LNCAP (cell line): ENCODE results near the gene LSMEM2.

Experiments
- TF ChIP-seq, protein P1 (sequence below): fragments of 450-650 bp; IDR thresholded peaks from 2 replicates; pipeline ENCODE4 v1.5.1; 2017; ENCODE audit warnings: mild to moderate bottlenecking

LSMEM2 gene

DNA sequence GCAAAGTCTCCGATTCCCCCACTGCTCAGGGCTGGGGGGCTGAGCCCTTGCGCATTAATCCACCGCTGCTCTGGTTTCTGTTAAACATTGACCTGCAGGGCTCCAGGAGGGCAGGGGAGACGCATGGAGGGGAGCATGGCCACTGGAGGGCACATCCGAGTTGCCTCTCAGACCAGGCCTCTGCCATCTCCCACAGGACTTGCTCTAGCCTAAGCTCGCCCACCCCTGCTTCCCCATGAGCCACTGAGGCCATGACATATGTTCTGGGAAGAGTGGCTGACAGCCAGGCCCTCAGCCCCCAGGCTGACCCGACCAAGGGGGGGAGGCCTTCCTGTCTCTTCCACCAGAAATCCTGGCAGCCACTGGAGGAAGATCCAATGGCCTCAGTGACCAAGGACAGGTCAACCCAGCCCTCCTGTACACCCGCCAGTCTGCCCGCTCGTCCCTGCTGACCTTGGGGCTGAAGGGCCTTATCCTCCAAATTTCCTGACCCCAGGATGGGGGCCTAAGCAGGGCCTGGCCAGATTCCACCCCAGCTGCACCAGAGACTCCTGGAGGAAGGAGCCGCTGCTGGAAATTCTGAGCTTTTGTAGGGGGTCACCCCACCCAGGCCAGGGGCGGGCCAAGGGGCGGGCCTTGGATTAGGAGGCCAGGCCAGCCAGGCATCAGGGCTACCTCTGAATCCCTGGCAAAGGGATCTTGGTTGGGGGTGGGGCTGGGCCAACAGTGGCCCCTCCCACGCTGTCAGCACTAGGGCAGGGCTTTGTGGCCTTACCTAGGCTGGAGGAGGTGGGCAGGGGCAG, 24.3 kb downstream of the LSMEM2 start, which contains the start of gene HYAL1:
Gene HYAL1 (minus strand): TSS at position 562 of the 803 bp plus-strand sequence. CDS start 618 bp downstream, outside the sequence.
- TF ChIP-seq, protein P1, sequence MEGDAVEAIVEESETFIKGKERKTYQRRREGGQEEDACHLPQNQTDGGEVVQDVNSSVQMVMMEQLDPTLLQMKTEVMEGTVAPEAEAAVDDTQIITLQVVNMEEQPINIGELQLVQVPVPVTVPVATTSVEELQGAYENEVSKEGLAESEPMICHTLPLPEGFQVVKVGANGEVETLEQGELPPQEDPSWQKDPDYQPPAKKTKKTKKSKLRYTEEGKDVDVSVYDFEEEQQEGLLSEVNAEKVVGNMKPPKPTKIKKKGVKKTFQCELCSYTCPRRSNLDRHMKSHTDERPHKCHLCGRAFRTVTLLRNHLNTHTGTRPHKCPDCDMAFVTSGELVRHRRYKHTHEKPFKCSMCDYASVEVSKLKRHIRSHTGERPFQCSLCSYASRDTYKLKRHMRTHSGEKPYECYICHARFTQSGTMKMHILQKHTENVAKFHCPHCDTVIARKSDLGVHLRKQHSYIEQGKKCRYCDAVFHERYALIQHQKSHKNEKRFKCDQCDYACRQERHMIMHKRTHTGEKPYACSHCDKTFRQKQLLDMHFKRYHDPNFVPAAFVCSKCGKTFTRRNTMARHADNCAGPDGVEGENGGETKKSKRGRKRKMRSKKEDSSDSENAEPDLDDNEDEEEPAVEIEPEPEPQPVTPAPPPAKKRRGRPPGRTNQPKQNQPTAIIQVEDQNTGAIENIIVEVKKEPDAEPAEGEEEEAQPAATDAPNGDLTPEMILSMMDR, result no peak; the same call in 1 of the 2 replicates

DNA sequence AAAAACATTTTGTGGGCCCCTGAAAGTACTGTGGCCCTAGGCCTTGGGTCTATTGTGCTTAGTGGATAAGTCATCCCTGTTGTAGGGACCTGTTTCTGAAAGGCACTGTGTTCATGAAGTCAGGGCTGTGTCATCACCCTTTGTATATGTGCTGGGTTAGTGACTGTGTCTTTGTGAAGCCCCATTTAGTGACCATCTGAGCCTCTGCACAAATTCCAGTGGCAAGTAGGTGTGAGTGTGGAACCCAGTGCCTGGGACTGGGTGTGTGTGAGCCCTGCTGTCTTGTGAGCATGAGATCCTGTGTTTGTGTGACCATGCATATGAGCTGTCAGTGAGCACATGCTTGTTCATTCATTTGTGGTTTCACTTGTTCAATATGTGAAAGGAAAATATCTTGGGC, 25.7 kb downstream of the LSMEM2 start:
- TF ChIP-seq, protein P1, result no peak

DNA sequence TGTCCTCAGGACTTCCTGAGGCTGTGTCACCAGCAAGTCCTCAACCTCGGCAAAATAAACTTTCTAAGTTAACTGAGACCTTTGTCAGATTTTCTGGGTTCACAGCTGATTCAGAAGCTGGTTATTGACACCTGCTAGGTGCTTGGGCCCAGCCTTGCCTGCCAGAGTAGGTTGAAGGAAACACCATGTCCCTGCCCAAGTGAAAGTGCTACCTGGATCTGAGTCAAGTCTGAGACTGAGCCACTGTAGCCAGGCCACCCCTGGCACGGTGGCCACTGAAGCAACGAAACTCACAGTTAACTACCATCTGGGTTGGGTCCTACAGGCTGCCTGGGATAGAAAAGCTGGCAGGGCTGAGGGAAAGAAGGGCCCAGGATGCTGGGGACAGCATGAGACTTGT, 35.5 kb downstream of the LSMEM2 start:
- TF ChIP-seq, protein P1, result no peak

DNA sequence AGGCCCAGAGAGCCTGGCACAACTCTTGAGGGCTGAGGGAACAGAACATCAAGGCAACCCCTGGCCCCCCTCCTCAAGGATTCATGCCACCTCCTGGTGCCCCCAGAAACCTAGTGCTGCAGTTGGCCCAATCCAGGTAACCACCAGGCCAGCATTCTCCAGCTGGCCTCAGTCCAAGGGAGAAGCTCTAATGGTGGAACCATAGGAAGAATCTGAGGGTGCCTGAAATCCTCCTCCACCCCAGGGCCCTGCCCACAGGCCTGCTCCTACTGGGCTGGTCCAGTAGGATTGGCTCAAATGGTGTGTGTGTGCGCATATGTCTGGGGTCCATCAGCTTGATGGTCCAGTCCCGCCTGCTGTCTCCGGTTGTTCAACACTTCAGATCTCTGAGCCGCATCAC, 35.9 kb downstream of the LSMEM2 start:
- TF ChIP-seq, protein P1, result no peak

DNA sequence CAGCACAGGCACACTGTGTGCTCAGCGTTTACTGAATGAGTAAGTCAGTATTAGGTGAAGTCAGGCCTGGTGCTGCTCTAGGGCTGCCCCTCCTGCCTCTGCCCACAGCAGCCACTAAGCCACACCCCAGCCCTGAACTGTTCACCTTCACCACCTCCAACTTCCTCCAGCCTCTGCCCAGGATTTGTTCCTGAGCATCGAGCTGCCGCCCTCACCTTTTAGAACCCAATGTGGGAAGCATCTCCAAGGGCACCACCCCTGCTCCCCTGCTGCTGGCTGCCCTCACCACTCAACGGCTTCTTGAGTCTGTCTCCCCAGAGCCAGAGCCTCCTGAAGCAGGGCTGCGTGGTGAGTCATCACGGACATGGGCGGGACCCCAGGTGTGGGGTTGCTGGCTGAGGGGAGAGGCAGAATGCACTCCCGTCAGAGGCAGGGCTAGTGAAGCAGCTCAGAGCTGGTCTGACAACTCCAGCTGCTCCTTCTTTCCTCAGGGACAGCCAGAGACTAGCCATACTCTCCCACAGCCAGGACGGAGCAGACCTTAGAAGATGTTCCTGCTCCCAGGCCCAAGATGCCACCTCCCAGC, 37.9 kb downstream of the LSMEM2 start:
- TF ChIP-seq, protein P1, result no peak

DNA sequence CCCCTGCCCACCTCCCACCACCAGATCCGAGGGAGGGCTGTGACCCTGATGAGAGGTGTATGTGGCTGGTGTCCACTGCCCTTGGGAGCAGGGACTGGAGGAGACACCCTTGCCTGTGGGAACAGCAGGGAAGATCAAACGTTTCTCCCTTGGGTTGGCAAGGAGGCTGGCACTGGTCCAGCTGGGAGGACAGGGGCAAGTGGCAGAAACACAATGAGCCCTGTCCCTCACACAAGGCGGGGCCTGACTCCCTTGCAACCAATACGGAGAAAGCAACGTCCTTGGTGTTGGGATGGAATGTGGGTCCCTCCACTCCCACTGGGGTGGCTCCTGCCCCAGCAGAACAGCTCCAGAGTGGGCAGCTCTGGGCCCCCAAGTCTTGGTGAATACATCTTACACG, 38.4 kb downstream of the LSMEM2 start:
- TF ChIP-seq, protein P1, result no peak

DNA sequence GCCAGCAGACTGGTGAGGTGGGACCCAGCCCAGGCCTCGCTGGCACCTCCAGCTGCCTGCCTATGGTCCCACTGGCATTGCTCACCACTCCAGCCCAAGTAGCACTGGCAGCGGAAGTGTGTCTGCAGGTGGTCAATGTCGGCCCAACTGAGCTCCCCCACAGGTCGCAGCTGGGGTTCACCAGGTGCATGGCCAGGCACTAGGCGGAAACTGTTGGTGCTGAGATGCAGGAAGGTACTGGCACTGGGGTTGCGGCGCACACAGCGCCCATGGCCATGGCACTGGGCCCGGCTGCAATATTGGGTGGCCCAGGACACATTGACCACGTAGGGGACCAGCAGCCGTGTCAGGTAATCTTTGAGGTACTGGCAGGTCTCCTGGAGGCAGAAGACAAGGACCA, 39.3 kb downstream of the LSMEM2 start:
- TF ChIP-seq, protein P1, result no peak
